NCI-H2081 treated with DMSO at 0.1 percent for 48 hours (cell line): ENCODE data around the gene EHBP1L1.

ENCODE experiments used
- DNase-seq: peaks from one replicate; lab custom pipeline; 2025; lab: John Stamatoyannopoulos, UW

EHBP1L1 gene

DNA sequence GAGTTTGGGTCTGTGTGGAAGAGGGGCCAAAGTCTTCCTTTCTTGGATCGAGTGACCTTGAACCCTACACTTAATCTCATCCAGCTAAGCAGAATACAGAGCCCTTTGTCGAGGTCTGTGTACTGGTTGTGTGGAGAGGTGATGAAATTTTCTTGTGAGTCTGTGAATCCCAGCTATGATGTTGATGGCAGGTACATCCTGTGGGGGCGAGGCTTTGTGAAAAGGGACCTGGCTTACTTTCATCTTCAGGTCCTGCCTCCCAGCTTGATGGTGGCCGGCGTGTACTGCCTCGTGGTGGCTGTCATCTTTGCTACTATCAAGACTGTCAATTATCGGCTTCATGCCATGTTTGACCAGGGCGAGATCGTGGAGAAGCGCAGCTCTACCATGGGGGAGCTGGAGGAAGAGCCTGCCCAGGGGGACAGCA is 40.7 kb downstream of the EHBP1L1 start:
- no peak for DNase-seq

- no peak for DNase-seq
These were observed 41.4 kb downstream of the EHBP1L1 start for GRCh38 chr11:65617136-65617850.

DNA sequence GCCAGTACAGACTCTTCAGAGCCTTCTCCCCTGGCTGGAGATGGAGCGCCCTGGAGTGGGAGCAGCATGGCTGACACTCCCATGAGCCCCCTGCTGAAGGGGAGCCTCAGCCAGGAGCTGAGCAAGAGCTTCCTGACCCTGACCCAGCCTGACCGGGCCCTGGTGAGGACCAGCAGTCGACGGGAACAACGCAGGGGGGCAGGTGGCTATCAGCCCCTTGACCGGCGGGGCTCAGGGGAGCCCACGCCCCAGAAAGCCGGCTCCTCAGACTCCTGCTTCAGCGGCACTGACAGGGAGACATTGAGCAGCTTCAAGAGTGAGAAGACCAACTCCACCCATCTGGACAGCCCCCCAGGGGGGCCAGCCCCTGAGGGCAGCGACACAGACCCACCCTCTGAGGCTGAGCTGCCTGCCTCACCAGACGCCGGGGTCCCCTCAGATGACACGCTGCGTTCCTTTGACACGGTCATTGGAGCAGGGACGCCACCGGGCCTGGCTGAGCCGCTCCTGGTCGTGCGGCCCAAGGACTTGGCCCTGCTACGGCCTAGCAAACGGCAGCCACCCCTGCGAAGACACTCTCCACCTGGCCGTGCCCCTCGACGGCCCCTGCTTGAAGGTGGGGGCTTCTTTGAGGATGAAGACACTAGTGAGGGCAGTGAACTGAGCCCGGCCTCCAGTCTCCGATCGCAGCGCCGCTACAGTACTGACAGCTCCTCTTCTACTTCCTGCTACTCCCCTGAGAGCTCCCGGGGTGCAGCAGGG is 42.3 kb downstream of the EHBP1L1 start:
- no peak for DNase-seq

DNA sequence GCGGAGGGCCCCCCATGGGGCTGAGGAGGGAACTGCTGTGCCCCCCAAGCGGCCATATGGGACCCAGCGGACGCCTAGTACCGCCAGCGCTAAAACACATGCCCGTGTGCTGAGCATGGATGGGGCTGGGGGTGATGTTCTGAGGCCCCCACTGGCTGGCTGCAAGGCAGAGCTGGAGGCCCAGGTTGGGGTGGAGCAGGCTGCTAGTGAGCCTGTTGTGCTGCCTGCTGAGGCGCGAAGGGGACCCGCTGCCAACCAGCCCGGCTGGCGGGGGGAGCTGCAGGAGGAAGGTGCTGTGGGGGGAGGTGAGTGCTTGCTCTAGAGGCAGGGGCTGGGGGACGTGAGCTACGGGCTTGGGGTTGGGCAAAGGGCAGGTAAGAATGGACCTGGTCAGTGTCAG is 42.9 kb downstream of the EHBP1L1 start:
- DNase-seq: no peak

DNA sequence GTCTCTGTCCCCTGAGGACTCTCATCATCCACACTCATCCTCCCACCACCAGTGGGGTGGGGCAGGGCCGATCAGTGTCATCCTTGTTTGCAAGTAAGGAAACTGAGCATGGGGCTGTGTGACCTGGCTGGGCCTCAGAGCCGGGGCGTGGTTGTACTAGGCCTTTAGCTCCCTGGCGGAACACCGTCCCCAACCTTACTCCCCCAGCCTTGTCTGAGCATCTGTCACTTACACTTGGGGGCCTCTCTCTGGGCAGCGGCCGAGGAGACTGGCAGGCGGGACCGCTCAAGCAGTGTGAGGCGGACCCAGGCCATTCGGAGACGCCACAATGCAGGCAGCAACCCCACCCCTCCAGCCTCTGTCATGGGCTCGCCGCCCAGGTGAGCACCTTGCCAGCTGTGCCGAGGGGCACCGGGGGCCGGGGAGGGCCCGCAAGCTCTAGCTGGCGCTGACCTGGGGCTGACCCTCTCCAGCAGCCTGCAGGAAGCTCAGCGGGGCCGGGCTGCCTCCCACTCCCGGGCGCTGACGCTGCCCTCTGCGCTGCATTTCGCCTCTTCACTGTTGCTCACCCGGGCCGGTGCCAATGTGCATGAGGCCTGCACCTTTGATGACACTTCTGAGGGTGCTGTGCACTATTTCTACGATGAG is 43.6 kb downstream of the EHBP1L1 start:
- DNase-seq: no peak

- no peak for DNase-seq
These were observed 44.8 kb downstream of the EHBP1L1 start for GRCh38 chr11:65620666-65621065.

- no peak for DNase-seq
These were observed 45.6 kb downstream of the EHBP1L1 start for GRCh38 chr11:65621460-65621859.

DNA sequence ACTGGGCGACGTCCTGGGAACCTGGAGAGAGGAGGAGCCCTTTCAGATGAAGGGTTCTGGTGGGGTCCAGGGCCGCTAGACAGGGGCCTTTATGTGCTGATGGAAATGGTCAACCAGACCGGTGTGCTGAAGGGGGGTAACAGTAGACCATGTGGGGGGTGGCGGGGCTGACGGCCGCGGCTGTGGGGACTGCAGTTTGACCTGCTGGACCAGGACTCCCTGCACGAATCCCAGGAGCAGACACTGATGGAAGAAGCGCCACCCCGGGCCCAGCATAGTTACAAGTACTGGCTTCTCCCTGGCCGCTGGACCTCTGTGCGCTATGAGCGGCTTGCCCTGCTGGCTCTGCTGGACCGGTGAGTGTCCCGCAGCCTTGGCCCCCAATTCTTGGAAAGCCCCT is 46.2 kb downstream of the EHBP1L1 start:
- no peak for DNase-seq

GRCh38 chr11:65623177-65623576 is 47.3 kb downstream of the EHBP1L1 start:
- no peak for DNase-seq

DNA sequence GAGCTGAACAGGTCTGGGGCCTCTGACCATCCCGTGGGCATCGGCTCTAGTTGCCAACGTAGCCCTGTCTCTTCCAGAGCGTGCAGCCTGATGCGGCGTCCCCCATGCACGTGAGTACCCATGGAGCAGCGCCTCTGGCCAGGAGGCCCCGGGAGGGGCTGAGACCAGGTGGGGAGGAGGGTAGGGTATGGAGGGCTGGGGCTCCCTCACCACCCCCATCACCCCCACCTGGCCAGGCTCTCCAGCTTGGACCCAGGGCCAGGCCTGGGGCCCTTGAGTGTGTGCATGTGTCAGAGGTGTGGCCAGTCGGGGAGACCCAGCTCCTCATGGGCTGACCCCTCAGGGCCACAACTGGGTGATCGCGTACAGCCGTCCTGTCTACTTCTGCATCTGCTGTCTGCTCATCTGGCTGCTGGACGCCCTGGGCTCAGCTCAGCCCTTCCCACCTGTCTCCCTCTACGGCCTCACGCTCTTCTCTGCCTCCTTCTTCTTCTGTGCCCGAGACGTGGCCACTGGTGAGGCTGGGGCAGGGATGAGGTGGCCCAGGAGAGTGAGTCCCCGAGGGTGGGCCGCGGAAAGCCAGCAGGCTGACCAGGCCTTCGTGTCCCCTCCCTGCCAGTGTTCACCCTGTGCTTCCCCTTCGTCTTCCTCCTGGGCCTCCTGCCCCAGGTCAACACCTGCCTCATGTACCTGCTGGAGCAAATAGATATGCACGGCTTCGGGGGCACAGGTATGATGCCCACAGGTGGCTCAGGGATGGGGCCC is 48.2 kb downstream of the EHBP1L1 start:
- DNase-seq: no peak

DNA sequence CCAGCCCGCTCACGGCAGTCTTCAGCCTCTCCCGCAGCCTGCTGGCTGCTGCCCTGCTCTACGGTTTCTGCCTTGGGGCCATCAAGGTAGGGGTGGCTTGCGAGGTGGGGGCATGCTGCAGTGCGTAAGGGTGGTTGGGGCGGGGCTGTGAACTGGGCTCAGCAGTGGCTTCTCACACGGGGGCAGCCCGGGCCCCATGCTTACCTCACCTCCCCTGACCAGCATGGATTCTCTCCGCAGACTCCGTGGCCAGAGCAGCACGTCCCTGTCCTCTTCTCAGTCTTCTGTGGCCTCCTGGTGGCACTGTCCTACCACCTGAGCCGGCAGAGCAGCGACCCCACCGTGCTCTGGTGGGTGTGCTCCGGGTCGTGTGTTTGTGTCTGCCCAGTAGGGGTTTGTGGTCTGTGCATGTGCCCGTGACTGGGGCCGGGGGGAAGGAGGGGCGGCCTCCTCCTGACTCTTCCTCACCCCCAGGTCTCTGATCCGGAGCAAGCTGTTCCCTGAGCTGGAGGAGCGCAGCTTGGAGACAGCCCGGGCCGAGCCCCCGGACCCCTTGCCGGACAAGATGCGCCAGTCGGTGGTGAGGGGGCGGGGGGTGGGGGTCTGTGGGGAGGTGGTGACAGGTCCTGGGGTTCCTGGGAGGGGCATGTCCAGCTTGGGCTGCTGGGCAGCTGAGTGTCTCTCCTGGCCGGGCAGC is 49.2 kb downstream of the EHBP1L1 start:
- no peak for DNase-seq

GRCh38 chr11:65625628-65626342 is 49.9 kb downstream of the EHBP1L1 start:
- DNase-seq: no peak

GRCh38 chr11:65627202-65627601 is 51.3 kb downstream of the EHBP1L1 start:
- DNase-seq: no peak

DNA sequence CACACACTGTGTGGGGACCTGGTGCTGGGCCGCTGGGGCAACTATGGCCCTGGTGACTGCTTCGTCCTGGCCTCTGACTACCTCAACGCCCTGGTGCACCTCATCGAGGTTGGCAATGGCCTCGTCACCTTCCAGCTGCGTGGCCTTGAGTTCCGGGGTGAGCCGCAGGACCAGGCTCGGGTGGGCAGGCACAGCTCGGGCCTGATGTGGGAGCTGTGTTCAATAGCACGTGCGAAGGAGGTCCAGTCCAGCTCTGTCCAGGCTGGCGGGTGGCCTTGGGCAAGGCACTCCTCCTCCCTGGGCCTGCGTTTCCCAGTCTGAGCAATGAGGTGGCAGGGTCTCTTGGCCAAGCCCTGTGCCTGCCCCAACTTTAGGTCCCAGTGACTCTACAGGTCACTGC is 53.7 kb downstream of the EHBP1L1 start:
- no peak for DNase-seq

DNA sequence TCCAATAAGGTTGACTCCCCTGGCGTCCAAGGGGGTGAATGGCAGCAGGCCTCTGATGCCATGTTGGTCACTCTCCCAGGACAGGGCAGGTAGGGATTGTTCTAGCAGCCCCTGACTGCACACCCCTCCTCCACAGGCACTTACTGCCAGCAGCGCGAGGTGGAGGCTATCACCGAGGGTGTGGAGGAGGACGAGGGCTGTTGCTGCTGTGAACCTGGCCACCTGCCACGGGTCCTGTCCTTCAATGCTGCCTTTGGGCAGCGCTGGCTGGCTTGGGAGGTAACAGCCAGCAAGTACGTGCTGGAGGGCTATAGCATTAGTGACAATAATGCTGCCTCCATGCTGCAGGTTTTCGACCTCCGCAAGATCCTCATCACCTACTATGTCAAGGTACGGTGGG is 54.4 kb downstream of the EHBP1L1 start:
- DNase-seq: no peak

- DNase-seq: no peak
These were observed 57.7 kb downstream of the EHBP1L1 start for GRCh38 chr11:65633390-65634108.

DNA sequence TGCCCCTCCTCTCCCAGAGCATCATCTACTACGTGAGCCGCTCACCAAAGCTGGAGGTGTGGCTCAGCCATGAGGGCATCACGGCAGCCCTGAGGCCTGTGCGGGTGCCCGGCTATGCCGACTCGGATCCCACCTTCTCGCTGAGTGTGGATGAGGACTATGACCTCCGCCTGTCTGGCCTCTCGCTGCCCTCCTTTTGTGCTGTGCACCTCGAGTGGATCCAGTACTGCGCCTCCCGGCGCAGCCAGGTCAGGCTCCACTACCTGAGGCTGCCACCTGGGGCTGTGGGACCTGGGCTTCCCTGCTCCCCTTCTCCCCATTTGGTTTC is 58.2 kb downstream of the EHBP1L1 start:
- no peak for DNase-seq

GRCh38 chr11:65634440-65634839 is 58.6 kb downstream of the EHBP1L1 start:
- DNase-seq: no peak

DNA sequence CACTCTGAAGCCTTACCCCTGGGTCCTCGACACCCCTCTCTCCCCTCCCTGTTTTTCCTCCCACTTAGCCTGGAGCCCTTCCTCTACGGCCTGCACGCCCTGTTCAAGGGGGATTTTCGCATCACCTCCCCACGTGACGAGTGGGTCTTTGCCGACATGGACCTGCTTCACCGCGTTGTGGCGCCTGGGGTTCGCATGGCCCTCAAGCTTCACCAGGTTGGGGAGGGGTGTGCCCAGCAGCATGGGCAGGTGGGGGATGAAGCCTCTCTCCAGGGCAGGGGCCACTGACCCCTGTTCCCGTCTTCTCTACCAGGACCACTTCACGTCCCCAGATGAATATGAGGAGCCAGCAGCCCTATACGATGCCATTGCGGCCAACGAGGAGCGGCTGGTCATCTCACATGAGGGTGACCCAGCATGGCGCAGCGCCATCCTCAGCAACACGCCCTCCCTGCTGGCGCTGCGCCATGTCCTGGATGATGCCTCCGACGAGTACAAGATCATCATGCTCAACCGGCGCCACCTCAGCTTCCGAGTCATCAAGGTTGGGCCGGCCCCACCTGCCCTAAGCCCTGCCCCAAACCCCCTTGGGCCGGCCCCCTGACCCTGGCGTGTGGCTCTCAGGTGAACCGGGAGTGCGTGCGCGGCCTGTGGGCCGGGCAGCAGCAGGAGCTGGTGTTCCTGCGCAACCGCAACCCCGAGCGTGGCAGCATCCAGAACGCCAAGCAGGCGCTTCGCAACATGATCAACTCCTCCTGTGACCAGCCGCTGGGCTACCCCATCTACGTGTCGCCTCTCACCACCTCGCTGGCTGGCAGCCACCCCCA is 59.3 kb downstream of the EHBP1L1 start:
- DNase-seq: no peak
